ENCODE data around the gene CEP112.

GRCh38 chr17:65749479-65749878 lies 442.5 kb downstream of the CEP112 start:
- no peak for TF ChIP-seq IRF2 (CRISPR knock-in tag; IDR thresholded peaks at IDR 0.05)
- TF ChIP-seq ZNF570 (CRISPR knock-in tag; IDR thresholded peaks at IDR 0.05; ENCODE audit: borderline replicate concordance), result no peak
- TF ChIP-seq JUNB (CRISPR knock-in tag; IDR thresholded peaks at IDR 0.05; ENCODE audit: borderline replicate concordance), result no peak
- TF ChIP-seq SRSF1 (optimal IDR thresholded peaks at IDR 0.05; ENCODE audit: low read depth, low read length), result no peak
- TF ChIP-seq, protein P1, sequence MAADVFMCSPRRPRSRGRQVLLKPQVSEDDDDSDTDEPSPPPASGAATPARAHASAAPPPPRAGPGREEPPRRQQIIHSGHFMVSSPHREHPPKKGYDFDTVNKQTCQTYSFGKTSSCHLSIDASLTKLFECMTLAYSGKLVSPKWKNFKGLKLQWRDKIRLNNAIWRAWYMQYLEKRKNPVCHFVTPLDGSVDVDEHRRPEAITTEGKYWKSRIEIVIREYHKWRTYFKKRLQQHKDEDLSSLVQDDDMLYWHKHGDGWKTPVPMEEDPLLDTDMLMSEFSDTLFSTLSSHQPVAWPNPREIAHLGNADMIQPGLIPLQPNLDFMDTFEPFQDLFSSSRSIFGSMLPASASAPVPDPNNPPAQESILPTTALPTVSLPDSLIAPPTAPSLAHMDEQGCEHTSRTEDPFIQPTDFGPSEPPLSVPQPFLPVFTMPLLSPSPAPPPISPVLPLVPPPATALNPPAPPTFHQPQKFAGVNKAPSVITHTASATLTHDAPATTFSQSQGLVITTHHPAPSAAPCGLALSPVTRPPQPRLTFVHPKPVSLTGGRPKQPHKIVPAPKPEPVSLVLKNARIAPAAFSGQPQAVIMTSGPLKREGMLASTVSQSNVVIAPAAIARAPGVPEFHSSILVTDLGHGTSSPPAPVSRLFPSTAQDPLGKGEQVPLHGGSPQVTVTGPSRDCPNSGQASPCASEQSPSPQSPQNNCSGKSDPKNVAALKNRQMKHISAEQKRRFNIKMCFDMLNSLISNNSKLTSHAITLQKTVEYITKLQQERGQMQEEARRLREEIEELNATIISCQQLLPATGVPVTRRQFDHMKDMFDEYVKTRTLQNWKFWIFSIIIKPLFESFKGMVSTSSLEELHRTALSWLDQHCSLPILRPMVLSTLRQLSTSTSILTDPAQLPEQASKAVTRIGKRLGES (CRISPR knock-in tag; IDR thresholded peaks at IDR 0.05; ENCODE audit: borderline replicate concordance), result no peak
- no peak for TF ChIP-seq SALL2 (CRISPR knock-in tag; IDR thresholded peaks at IDR 0.05)
- TF ChIP-seq, protein P2, sequence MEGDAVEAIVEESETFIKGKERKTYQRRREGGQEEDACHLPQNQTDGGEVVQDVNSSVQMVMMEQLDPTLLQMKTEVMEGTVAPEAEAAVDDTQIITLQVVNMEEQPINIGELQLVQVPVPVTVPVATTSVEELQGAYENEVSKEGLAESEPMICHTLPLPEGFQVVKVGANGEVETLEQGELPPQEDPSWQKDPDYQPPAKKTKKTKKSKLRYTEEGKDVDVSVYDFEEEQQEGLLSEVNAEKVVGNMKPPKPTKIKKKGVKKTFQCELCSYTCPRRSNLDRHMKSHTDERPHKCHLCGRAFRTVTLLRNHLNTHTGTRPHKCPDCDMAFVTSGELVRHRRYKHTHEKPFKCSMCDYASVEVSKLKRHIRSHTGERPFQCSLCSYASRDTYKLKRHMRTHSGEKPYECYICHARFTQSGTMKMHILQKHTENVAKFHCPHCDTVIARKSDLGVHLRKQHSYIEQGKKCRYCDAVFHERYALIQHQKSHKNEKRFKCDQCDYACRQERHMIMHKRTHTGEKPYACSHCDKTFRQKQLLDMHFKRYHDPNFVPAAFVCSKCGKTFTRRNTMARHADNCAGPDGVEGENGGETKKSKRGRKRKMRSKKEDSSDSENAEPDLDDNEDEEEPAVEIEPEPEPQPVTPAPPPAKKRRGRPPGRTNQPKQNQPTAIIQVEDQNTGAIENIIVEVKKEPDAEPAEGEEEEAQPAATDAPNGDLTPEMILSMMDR (CRISPR knock-in tag; IDR thresholded peaks at IDR 0.05), result no peak
- no peak for TF ChIP-seq BCL6 (CRISPR knock-in tag; IDR thresholded peaks at IDR 0.05)
- TF ChIP-seq ZNF768 (CRISPR knock-in tag; IDR thresholded peaks at IDR 0.05), result no peak
- no peak for TF ChIP-seq MED8 (CRISPR knock-in tag; IDR thresholded peaks at IDR 0.05; ENCODE audit: insufficient replicate concordance)
- no peak for TF ChIP-seq ZFP82 (CRISPR knock-in tag; IDR thresholded peaks at IDR 0.05; ENCODE audit: borderline replicate concordance)
- no peak for TF ChIP-seq ELK4 (CRISPR knock-in tag; IDR thresholded peaks at IDR 0.05; ENCODE audit: borderline replicate concordance)
- no peak for TF ChIP-seq KDM1A (CRISPR knock-in tag; IDR thresholded peaks at IDR 0.05)
- TF ChIP-seq FOXP1 (IDR thresholded peaks at IDR 0.05), result no peak
- TF ChIP-seq FOXP1 (CRISPR knock-in tag; IDR thresholded peaks at IDR 0.05), result no peak

All from HepG2 (cell line).